ENCODE measurements around the gene AOPEP. TPM values are rescaled to one million over a fixed set of nuclear protein-coding genes. Genes with fewer than 3 reads are reported as not detected.

Gene AOPEP
- total and polyA plus RNA-seq, 2 donors (not counting 3 experiments of a cell fraction or from before 2014, with no cell fraction given), result 20.2 to 41.6 TPM

GRCh38 chr9:94903961-94904421 lies 177.5 kb downstream of the AOPEP start:
- POLR2A ChIA-PET, result no interaction called here
- intact Hi-C loops (cut with micrococcal nuclease) (no loop called here), dilution Hi-C loops (cut with MboI; ENCODE audit: extremely low pct_ligation_motif_present, low sequenced_read_pairs) (no loop called here)
- Histone ChIP-seq H3K4me1 (ENCODE audit: control insufficient read depth, extremely low read depth, insufficient read depth, low read length) (peaks cover 15% of the 10 kb centered on the region), H3K9me3 (replicated peaks; ENCODE audit: control insufficient read depth, insufficient read depth, low read length) (no peaks in the 10 kb centered on the region), H4K20me1 (replicated peaks; ENCODE audit: control insufficient read depth, extremely low read depth, insufficient read depth, low read length) (no peaks in the 10 kb centered on the region), H2AFZ (ENCODE audit: low read depth, low read length) (no peak overlapping the region), H3K79me2 (ENCODE audit: control insufficient read depth, insufficient read depth, low read length) (no peaks in the 10 kb centered on the region), H3K9me1 (replicated peaks; ENCODE audit: control insufficient read depth, extremely low read depth, insufficient read depth, low read length) (no peaks in the 10 kb centered on the region), H3K4me3 (replicated peaks in 1 of 3; ENCODE audit: insufficient read depth in 1 of 3, low read depth in 1 of 3, low read length in 3 of 3) (no peak overlapping the region), H3K27me3 (ENCODE audit: control insufficient read depth in 2 of 2, insufficient read depth in 2 of 2, low read length in 2 of 2) (no peaks in the 10 kb centered on the region), H3K9ac (replicated peaks; ENCODE audit: extremely low read depth, insufficient read depth, low read length) (no peak overlapping the region), H3K4me2 (ENCODE audit: insufficient read depth, low read length) (no peak overlapping the region), H3K27ac (ENCODE audit: insufficient read depth, low read depth, low read length) (no peak overlapping the region), H3K36me3 (ENCODE audit: control insufficient read depth in 2 of 2, extremely low read depth in 1 of 2, insufficient read depth in 2 of 2, low read length in 2 of 2) (no peaks in the 10 kb centered on the region)
- no peak for FAIRE-seq
- BruUV-seq (replicated peaks), result no TSS peak
- no peak for TF ChIP-seq POLR2A (IDR thresholded peaks at IDR 0.05; ENCODE audit: low read depth, low read length)
- no peak for TF ChIP-seq FOS (IDR thresholded peaks at IDR 0.05; ENCODE audit: borderline replicate concordance, insufficient read depth, low read length)
- no peak for TF ChIP-seq POLR2AphosphoS5 (IDR thresholded peaks at IDR 0.05; ENCODE audit: insufficient read depth, low read depth, low read length)
- TF ChIP-seq EZH2 (IDR thresholded peaks at IDR 0.05; ENCODE audit: borderline replicate concordance, low read depth, low read length, severe bottlenecking), result no peak
- TF ChIP-seq MAX (IDR thresholded peaks at IDR 0.05; ENCODE audit: insufficient read depth, insufficient read length), result no peak
- no peak for DNase-seq (ENCODE audit: low read depth, low spot score)
- CTCF ChIA-PET, result no interaction called here

GRCh38 chr9:94904806-94905205 lies 178.3 kb downstream of the AOPEP start:
- no peak for DNase-seq (ENCODE audit: low read depth, low spot score)
- no peak overlapping the region for H3K4me2 ChIP-seq (ENCODE audit: insufficient read depth, low read length)
- intact Hi-C loops (cut with micrococcal nuclease), result no loop called here
- no peak for TF ChIP-seq POLR2A (IDR thresholded peaks at IDR 0.05; ENCODE audit: low read depth, low read length)
- no peak for TF ChIP-seq EZH2 (IDR thresholded peaks at IDR 0.05; ENCODE audit: borderline replicate concordance, low read depth, low read length, severe bottlenecking)
- TF ChIP-seq MAX (IDR thresholded peaks at IDR 0.05; ENCODE audit: insufficient read depth, insufficient read length), result no peak
- TF ChIP-seq CTCF (IDR thresholded peaks at IDR 0.05; ENCODE audit: extremely low read depth in 1 of 2, insufficient read depth in 1 of 2, low read depth in 1 of 2, low read length in 2 of 2), result no peak
- no peak for TF ChIP-seq JUN (IDR thresholded peaks at IDR 0.05; ENCODE audit: borderline replicate concordance, insufficient read depth, insufficient read length, low read depth)
- no peak for TF ChIP-seq POLR2AphosphoS5 (IDR thresholded peaks at IDR 0.05; ENCODE audit: insufficient read depth, low read depth, low read length)
- H4K20me1 ChIP-seq (replicated peaks; ENCODE audit: control insufficient read depth, extremely low read depth, insufficient read depth, low read length), result no peaks in the 10 kb centered on the region
- no TSS peak for BruUV-seq (replicated peaks)
- FAIRE-seq, result no peak
- H3K27ac ChIP-seq (ENCODE audit: insufficient read depth, low read depth, low read length), result no peak overlapping the region
- no peak overlapping the region for H3K9ac ChIP-seq (replicated peaks; ENCODE audit: extremely low read depth, insufficient read depth, low read length)
- POLR2A ChIA-PET, result no interaction called here
- CTCF ChIA-PET, result no interaction called here
- H3K79me2 ChIP-seq (ENCODE audit: control insufficient read depth, insufficient read depth, low read length), result no peaks in the 10 kb centered on the region
- no peaks in the 10 kb centered on the region for H3K9me3 ChIP-seq (replicated peaks; ENCODE audit: control insufficient read depth, insufficient read depth, low read length)
- H3K4me3 ChIP-seq (replicated peaks in 1 of 3; ENCODE audit: insufficient read depth in 1 of 3, low read depth in 1 of 3, low read length in 3 of 3), result no peak overlapping the region
- no peaks in the 10 kb centered on the region for H3K27me3 ChIP-seq (ENCODE audit: control insufficient read depth in 2 of 2, insufficient read depth in 2 of 2, low read length in 2 of 2)
- no peaks in the 10 kb centered on the region for H3K36me3 ChIP-seq (ENCODE audit: control insufficient read depth in 2 of 2, extremely low read depth in 1 of 2, insufficient read depth in 2 of 2, low read length in 2 of 2)
- H3K9me1 ChIP-seq (replicated peaks; ENCODE audit: control insufficient read depth, extremely low read depth, insufficient read depth, low read length), result no peaks in the 10 kb centered on the region
- dilution Hi-C loops (cut with MboI; ENCODE audit: extremely low pct_ligation_motif_present, low sequenced_read_pairs), result no loop called here
- H2AFZ ChIP-seq (ENCODE audit: low read depth, low read length), result no peak overlapping the region
- peaks cover 15% of the 10 kb centered on the region for H3K4me1 ChIP-seq (ENCODE audit: control insufficient read depth, extremely low read depth, insufficient read depth, low read length)

All from endothelial cell of umbilical vein (primary cell).